ENCODE results near the gene ATN1. TPM values are rescaled to one million over a fixed set of nuclear protein-coding genes. Genes with fewer than 3 reads are reported as not detected.
A peak's percentile ranks its signal among the peaks of the same experiment; 100 is the strongest.

The ATN1 gene
- total and polyA plus RNA-seq, 9 of the 15 experiments (the other 6 are each of a cell fraction or from before 2014, with no cell fraction given), result 0.15 to 49.8 (median 2.7) TPM

DNA sequence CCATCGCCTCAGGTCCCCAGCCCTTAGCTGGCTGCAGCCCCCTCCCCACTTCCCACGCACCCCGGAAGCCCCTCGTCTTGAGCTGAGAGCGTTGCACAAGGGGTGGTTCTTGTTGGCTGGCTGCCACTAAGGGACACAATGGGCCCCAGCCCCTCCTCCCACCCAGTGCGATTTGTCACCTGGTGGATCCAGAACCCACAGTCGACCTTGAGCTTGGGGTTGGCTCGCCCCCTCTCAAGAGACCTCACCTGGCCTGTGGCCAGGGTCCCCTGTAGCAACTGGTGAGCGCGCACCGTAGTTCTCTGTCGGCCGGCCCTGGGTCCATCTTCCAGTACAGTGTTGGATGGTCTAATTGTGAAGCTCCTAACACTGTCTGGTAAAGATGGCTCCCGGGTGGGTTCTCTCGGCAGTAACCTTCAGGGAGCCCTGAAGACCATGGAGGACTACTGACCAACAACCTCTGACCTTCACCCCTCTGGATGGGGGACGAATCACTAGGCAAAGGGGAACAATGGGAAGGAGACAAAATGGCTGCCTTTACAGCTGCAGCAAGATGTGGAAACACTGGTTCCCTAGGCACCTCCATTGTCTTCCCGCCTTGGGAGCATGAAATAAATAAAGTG is 36.1 kb downstream of the ATN1 start (continued):
- TF ChIP-seq HNRNPL (IDR thresholded peaks at IDR 0.05; ENCODE audit: low read depth, low read length), result no peak
- no peak for TF ChIP-seq FOXK2 (conservative IDR thresholded peaks at IDR 0.05 in 1 of 2, IDR thresholded peaks at IDR 0.05 in 1 of 2; ENCODE audit: low read depth in 2 of 2)

- H3K9me1 ChIP-seq (ENCODE audit: control insufficient read depth, insufficient read depth, low read length), result no peaks in the 10 kb centered on the region
- H3K4me2 ChIP-seq (ENCODE audit: insufficient read depth, low read length), result peak overlapping the region; percentile 56; the same call in 1 of the 2 replicates
- peak overlapping the region; percentile 83 for H3K27ac ChIP-seq (ENCODE audit: extremely low read depth, low read depth, low read length)
- H3K4me1 ChIP-seq (replicated peaks in 1 of 2; ENCODE audit: control insufficient read depth in 2 of 2, insufficient read depth in 2 of 2, low read length in 2 of 2), result peaks cover 57 to 78% of the 10 kb centered on the region in 2 experiments
- DNase-seq (ENCODE audit: extremely low read depth in 1 of 4, low spot score in 3 of 4) (peak in 2 of 4 experiments; percentile 49 to 74), ATAC-seq (peak; percentile 11), FAIRE-seq (peak; percentile 74)
- in situ Hi-C loops (cut with MboI) (no loop called here), intact Hi-C loops (cut with micrococcal nuclease) (loop anchor here (1.0 to 10.0 kb wide), 2 partner anchors 20 to 220 kb away; partner anchors contain the start of genes C12orf57 and PEX5)
- 0 out of 2 replicates have a peak overlapping the region, but pooled peaks have one; percentile 61 for H2AFZ ChIP-seq (ENCODE audit: low read depth, low read length)
- H3K9ac ChIP-seq (ENCODE audit: insufficient read depth in 1 of 2, low read depth in 2 of 2, low read length in 2 of 2), result peak overlapping the region; percentile 58 to 85
- peaks cover 49% of the 10 kb centered on the region for H3K36me3 ChIP-seq (ENCODE audit: control insufficient read depth, insufficient read depth, low read length)
- H4K20me1 ChIP-seq (replicated peaks; ENCODE audit: control insufficient read depth, insufficient read depth, low read length), result no peaks in the 10 kb centered on the region
- H3K79me2 ChIP-seq (ENCODE audit: control insufficient read depth, insufficient read depth, low read length), result peaks cover 37% of the 10 kb centered on the region
- no peaks in the 10 kb centered on the region for H3K27me3 ChIP-seq (ENCODE audit: control insufficient read depth in 2 of 2, insufficient read depth in 2 of 2, low read length in 2 of 2)
- POLR2A ChIA-PET, result interaction anchor here (0.8 to 2.0 kb wide), 14 partner anchors 8 to 176 kb away, joined by 3 to 24 read pairs (median 4); partner anchors contain the start of genes C12orf57, RNU7-1, SPSB2 and TPI1
- no peaks in the 10 kb centered on the region for H3K9me3 ChIP-seq (replicated peaks; ENCODE audit: control insufficient read depth, insufficient read depth, low read depth, low read length)
- H3K4me3 ChIP-seq, result no peak overlapping the region
- BruUV-seq (replicated peaks), result no TSS peak
- WGBS (ENCODE audit: insufficient coverage, low coverage, missing lambda C conversion rate), result 2% methylated on average over 8 of the region's 8 CpGs
- CTCF ChIA-PET (ENCODE audit: low intra/inter-chr PET ratio), result interaction anchor here (0.7 to 2.1 kb wide), 8 partner anchors 18 to 97 kb away, joined by 3 to 12 read pairs (median 4); partner anchors contain the start of genes C12orf57 and LPCAT3
- TF ChIP-seq MEF2D (tag; conservative IDR thresholded peaks at IDR 0.05; ENCODE audit: low read depth) (no peak), BCLAF1 (IDR thresholded peaks at IDR 0.05; ENCODE audit: borderline replicate concordance in 1 of 2, control insufficient read depth in 1 of 2, low read depth in 2 of 2, low read length in 1 of 2) (no peak), DPF2 (IDR thresholded peaks at IDR 0.05) (peak; percentile 80), ZNF583 (CRISPR knock-in tag; IDR thresholded peaks at IDR 0.05) (no peak), ZNF785 (CRISPR knock-in tag; IDR thresholded peaks at IDR 0.05) (no peak), PRMT5 (CRISPR knock-in tag; IDR thresholded peaks at IDR 0.05) (no peak), RERE (CRISPR knock-in tag; IDR thresholded peaks at IDR 0.05; ENCODE audit: borderline replicate concordance) (no peak), ZNF764 (CRISPR knock-in tag; IDR thresholded peaks at IDR 0.05; ENCODE audit: low read depth) (no peak), FOS (IDR thresholded peaks at IDR 0.05; ENCODE audit: extremely low read depth, insufficient read length) (no peak)
These were observed 36.9 kb downstream of the ATN1 start for GRCh38 chr12:6964605-6965025.

All from K562 (cell line).